ENCODE measurements around the gene JARID2. TPM values are rescaled to one million over a fixed set of nuclear protein-coding genes. Genes with fewer than 3 reads are reported as not detected.
"Not testable (repeated sequence)": the region's sequence is repeated elsewhere in the genome, so short reads cannot be mapped to it uniquely, and the experiment has no call there.

JARID2 gene
- total RNA-seq, 1 experiment from 2014 or later, result 180 TPM

DNA sequence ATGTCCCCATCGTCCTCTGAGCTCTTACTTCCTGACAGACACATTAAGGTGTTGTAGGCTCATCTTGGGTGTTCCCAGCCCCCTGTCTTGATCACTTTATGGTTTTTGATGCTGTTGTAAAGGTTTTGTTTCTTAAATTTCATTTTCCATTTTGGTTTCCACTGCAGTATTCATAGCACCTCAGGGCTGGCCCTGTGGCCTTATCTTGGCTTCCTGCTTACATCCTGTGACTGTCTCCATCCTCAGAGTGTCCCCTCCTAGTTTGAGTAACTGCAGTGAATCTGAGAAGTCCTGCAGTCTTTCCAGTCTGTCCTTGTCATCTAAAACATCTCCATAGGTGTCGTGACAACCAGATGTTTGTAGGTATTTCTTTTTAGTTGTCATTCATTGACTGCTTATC lies 50.9 kb downstream of the JARID2 start:
- peaks cover 12% of the 10 kb centered on the region; the same call in 1 of the 2 replicates for H3K36me3 Mint-ChIP-seq
- no peaks in the 10 kb centered on the region for H3K27me3 Mint-ChIP-seq (ENCODE audit: low read depth)
- TF ChIP-seq, protein P1, sequence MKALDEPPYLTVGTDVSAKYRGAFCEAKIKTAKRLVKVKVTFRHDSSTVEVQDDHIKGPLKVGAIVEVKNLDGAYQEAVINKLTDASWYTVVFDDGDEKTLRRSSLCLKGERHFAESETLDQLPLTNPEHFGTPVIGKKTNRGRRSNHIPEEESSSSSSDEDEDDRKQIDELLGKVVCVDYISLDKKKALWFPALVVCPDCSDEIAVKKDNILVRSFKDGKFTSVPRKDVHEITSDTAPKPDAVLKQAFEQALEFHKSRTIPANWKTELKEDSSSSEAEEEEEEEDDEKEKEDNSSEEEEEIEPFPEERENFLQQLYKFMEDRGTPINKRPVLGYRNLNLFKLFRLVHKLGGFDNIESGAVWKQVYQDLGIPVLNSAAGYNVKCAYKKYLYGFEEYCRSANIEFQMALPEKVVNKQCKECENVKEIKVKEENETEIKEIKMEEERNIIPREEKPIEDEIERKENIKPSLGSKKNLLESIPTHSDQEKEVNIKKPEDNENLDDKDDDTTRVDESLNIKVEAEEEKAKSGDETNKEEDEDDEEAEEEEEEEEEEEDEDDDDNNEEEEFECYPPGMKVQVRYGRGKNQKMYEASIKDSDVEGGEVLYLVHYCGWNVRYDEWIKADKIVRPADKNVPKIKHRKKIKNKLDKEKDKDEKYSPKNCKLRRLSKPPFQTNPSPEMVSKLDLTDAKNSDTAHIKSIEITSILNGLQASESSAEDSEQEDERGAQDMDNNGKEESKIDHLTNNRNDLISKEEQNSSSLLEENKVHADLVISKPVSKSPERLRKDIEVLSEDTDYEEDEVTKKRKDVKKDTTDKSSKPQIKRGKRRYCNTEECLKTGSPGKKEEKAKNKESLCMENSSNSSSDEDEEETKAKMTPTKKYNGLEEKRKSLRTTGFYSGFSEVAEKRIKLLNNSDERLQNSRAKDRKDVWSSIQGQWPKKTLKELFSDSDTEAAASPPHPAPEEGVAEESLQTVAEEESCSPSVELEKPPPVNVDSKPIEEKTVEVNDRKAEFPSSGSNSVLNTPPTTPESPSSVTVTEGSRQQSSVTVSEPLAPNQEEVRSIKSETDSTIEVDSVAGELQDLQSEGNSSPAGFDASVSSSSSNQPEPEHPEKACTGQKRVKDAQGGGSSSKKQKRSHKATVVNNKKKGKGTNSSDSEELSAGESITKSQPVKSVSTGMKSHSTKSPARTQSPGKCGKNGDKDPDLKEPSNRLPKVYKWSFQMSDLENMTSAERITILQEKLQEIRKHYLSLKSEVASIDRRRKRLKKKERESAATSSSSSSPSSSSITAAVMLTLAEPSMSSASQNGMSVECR (CRISPR knock-in tag; IDR thresholded peaks at IDR 0.05; ENCODE audit: borderline replicate concordance), result no peak
- TF ChIP-seq SMAD4 (CRISPR knock-in tag; IDR thresholded peaks at IDR 0.05) (no peak), NFE2L1 (CRISPR knock-in tag; IDR thresholded peaks at IDR 0.05) (no peak), IRF2 (CRISPR knock-in tag; IDR thresholded peaks at IDR 0.05; ENCODE audit: borderline replicate concordance, low read depth) (no peak), NR2C2 (CRISPR knock-in tag; IDR thresholded peaks at IDR 0.05) (no peak), RELA (CRISPR knock-in tag; IDR thresholded peaks at IDR 0.05; ENCODE audit: borderline replicate concordance) (no peak), HMGA2 (CRISPR knock-in tag; IDR thresholded peaks at IDR 0.05) (no peak), SP1 (CRISPR knock-in tag; conservative IDR thresholded peaks at IDR 0.05) (no peak), FOXP1 (CRISPR knock-in tag; IDR thresholded peaks at IDR 0.05; ENCODE audit: borderline replicate concordance) (no peak)
- TF ChIP-seq, protein P2, sequence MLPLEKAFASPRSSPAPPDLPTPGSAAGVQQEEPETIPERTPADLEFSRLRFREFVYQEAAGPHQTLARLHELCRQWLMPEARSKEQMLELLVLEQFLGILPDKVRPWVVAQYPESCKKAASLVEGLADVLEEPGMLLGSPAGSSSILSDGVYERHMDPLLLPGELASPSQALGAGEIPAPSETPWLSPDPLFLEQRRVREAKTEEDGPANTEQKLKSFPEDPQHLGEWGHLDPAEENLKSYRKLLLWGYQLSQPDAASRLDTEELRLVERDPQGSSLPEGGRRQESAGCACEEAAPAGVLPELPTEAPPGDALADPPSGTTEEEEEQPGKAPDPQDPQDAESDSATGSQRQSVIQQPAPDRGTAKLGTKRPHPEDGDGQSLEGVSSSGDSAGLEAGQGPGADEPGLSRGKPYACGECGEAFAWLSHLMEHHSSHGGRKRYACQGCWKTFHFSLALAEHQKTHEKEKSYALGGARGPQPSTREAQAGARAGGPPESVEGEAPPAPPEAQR (CRISPR knock-in tag; IDR thresholded peaks at IDR 0.05), result no peak
- ATAC-seq, result no peak
- POLR2A ChIA-PET, result no interaction called here
- peak overlapping the region; percentile 61; the same call in 1 of the 2 replicates for H3K27ac Mint-ChIP-seq
- no peak overlapping the region for H3K4me3 Mint-ChIP-seq
- CTCF ChIA-PET, result interaction anchor here (0.5 kb wide), 1 partner anchor 84 kb away, joined by 4 read pairs; no protein-coding TSS in a partner anchor
- H3K4me1 Mint-ChIP-seq, result peaks cover 87% of the 10 kb centered on the region
- no peaks in the 10 kb centered on the region for H3K9me3 Mint-ChIP-seq
- no peak for DNase-seq (ENCODE audit: low spot score)

DNA sequence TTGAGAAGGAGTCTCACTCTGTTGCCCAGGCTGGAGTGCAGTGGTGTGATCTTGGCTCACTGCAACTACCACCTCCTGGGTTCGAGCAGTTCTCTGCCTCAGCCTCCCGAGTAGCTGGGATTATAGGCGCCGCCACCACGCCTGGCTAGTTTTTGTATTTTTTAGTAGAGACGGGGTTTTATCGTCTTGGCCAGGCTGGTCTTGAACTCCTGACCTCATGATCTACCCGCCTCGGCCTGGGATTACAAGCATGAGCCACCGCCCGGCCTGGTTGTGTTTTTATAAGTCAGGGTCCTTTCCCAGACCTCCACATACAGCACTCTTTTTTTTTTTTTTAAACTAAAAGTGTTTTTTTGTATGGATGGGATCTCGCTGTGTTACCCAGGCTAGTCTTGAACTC lies 51.3 kb downstream of the JARID2 start:
- CTCF ChIA-PET; POLR2A ChIA-PET; H3K27ac Mint-ChIP-seq; H3K9me3 Mint-ChIP-seq; DNase-seq (ENCODE audit: low spot score); H3K27me3 Mint-ChIP-seq (ENCODE audit: low read depth); ATAC-seq; H3K4me3 Mint-ChIP-seq: not testable (repeated sequence)
- peaks cover 12% of the 10 kb centered on the region; the same call in 1 of the 2 replicates for H3K36me3 Mint-ChIP-seq
- H3K4me1 Mint-ChIP-seq, result peaks cover 88% of the 10 kb centered on the region

DNA sequence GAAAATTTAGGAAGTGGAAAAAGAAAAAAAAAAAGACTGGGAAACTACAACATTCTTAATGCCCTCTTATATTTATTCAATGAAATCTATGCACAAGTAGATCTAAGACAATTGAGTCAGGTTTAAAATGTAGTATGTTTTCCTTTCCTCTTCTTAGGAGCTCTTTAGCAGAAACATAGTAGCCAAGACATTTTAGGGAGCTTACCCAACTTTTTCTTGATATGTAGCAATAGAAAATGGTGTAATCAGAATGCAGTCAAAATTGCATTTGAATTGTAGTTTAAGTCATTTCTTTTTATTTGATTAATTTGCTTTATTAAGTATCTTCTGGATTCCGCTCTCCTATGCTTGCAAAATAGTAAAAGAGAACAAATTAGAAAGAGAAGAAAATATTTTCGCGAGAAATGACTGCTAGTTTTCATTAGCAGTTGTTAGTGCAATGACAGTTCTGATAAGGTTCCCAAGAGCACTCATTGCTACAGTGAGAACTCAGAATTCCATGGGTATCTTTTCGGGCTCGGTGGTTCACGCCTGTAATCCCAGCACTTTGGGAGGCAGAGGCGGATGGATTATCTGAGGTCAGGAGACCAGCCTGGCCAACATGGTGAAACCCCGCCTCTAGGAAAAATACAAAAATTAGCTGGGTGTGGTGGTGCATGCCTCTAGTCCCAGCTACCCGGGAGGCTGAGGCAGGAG lies 52.2 kb downstream of the JARID2 start:
- H3K4me1 Mint-ChIP-seq, result peaks cover 85% of the 10 kb centered on the region
- no peaks in the 10 kb centered on the region for H3K9me3 Mint-ChIP-seq
- H3K27ac Mint-ChIP-seq, result no peak overlapping the region; the same call in 1 of the 2 replicates
- peaks cover 6% of the 10 kb centered on the region; the same call in 1 of the 2 replicates for H3K36me3 Mint-ChIP-seq
- POLR2A ChIA-PET, result no interaction called here
- CTCF ChIA-PET, result interaction anchor here (0.6 kb wide), 1 partner anchor 48 kb away, joined by 3 read pairs; no protein-coding TSS in a partner anchor
- DNase-seq (ENCODE audit: low spot score), result no peak
- no peak for ATAC-seq
- no peak overlapping the region for H3K4me3 Mint-ChIP-seq
- H3K27me3 Mint-ChIP-seq (ENCODE audit: low read depth), result no peaks in the 10 kb centered on the region
- TF ChIP-seq CBFB (CRISPR knock-in tag; IDR thresholded peaks at IDR 0.05; ENCODE audit: low read depth), result no peak
- no peak for TF ChIP-seq NR3C1 (CRISPR knock-in tag; conservative IDR thresholded peaks at IDR 0.05; ENCODE audit: low read depth)
- TF ChIP-seq, protein P3, sequence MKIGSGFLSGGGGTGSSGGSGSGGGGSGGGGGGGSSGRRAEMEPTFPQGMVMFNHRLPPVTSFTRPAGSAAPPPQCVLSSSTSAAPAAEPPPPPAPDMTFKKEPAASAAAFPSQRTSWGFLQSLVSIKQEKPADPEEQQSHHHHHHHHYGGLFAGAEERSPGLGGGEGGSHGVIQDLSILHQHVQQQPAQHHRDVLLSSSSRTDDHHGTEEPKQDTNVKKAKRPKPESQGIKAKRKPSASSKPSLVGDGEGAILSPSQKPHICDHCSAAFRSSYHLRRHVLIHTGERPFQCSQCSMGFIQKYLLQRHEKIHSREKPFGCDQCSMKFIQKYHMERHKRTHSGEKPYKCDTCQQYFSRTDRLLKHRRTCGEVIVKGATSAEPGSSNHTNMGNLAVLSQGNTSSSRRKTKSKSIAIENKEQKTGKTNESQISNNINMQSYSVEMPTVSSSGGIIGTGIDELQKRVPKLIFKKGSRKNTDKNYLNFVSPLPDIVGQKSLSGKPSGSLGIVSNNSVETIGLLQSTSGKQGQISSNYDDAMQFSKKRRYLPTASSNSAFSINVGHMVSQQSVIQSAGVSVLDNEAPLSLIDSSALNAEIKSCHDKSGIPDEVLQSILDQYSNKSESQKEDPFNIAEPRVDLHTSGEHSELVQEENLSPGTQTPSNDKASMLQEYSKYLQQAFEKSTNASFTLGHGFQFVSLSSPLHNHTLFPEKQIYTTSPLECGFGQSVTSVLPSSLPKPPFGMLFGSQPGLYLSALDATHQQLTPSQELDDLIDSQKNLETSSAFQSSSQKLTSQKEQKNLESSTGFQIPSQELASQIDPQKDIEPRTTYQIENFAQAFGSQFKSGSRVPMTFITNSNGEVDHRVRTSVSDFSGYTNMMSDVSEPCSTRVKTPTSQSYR (CRISPR knock-in tag; IDR thresholded peaks at IDR 0.05), result no peak
- TF ChIP-seq SP1 (CRISPR knock-in tag; conservative IDR thresholded peaks at IDR 0.05), result no peak
- TF ChIP-seq NFYB (CRISPR knock-in tag; conservative IDR thresholded peaks at IDR 0.05; ENCODE audit: low read depth), result no peak
- TF ChIP-seq OVOL2 (CRISPR knock-in tag; IDR thresholded peaks at IDR 0.05; ENCODE audit: borderline replicate concordance), result no peak
- TF ChIP-seq, protein P4, sequence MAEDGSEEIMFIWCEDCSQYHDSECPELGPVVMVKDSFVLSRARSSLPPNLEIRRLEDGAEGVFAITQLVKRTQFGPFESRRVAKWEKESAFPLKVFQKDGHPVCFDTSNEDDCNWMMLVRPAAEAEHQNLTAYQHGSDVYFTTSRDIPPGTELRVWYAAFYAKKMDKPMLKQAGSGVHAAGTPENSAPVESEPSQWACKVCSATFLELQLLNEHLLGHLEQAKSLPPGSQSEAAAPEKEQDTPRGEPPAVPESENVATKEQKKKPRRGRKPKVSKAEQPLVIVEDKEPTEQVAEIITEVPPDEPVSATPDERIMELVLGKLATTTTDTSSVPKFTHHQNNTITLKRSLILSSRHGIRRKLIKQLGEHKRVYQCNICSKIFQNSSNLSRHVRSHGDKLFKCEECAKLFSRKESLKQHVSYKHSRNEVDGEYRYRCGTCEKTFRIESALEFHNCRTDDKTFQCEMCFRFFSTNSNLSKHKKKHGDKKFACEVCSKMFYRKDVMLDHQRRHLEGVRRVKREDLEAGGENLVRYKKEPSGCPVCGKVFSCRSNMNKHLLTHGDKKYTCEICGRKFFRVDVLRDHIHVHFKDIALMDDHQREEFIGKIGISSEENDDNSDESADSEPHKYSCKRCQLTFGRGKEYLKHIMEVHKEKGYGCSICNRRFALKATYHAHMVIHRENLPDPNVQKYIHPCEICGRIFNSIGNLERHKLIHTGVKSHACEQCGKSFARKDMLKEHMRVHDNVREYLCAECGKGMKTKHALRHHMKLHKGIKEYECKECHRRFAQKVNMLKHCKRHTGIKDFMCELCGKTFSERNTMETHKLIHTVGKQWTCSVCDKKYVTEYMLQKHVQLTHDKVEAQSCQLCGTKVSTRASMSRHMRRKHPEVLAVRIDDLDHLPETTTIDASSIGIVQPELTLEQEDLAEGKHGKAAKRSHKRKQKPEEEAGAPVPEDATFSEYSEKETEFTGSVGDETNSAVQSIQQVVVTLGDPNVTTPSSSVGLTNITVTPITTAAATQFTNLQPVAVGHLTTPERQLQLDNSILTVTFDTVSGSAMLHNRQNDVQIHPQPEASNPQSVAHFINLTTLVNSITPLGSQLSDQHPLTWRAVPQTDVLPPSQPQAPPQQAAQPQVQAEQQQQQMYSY (CRISPR knock-in tag; IDR thresholded peaks at IDR 0.05), result no peak
- TF ChIP-seq SMAD4 (CRISPR knock-in tag; IDR thresholded peaks at IDR 0.05), result no peak

All from WTC11 (cell line).